ENCODE data around the gene ZRANB3.

DNA sequence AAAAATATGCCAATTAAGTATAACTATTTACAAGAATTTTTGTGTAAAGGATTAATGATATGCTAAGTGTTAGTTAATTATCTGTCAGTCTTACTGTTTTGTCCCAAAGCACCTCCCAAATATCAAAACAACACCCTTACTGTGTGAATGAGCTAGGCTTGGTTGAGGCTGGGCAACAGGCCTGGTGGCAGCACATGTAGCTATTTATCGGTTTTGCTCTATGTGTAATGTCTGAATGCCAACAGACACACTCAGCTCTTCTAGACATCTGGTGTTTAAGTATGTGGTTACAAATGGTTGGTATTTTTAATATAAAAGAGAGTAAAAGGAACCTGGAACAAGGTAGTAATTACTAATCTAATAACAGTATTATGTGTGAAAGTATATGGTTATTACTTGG is 303.6 kb downstream of the ZRANB3 start:
- TF ChIP-seq, protein P1, sequence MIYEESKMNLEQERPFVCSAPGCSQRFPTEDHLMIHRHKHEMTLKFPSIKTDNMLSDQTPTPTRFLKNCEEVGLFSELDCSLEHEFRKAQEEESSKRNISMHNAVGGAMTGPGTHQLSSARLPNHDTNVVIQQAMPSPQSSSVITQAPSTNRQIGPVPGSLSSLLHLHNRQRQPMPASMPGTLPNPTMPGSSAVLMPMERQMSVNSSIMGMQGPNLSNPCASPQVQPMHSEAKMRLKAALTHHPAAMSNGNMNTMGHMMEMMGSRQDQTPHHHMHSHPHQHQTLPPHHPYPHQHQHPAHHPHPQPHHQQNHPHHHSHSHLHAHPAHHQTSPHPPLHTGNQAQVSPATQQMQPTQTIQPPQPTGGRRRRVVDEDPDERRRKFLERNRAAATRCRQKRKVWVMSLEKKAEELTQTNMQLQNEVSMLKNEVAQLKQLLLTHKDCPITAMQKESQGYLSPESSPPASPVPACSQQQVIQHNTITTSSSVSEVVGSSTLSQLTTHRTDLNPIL (CRISPR knock-in tag; IDR thresholded peaks at IDR 0.05; ENCODE audit: low read depth): no peak
- no peak for TF ChIP-seq GLIS3 (CRISPR knock-in tag; IDR thresholded peaks at IDR 0.05)
- TF ChIP-seq, protein P2, sequence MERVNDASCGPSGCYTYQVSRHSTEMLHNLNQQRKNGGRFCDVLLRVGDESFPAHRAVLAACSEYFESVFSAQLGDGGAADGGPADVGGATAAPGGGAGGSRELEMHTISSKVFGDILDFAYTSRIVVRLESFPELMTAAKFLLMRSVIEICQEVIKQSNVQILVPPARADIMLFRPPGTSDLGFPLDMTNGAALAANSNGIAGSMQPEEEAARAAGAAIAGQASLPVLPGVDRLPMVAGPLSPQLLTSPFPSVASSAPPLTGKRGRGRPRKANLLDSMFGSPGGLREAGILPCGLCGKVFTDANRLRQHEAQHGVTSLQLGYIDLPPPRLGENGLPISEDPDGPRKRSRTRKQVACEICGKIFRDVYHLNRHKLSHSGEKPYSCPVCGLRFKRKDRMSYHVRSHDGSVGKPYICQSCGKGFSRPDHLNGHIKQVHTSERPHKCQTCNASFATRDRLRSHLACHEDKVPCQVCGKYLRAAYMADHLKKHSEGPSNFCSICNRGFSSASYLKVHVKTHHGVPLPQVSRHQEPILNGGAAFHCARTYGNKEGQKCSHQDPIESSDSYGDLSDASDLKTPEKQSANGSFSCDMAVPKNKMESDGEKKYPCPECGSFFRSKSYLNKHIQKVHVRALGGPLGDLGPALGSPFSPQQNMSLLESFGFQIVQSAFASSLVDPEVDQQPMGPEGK (CRISPR knock-in tag; IDR thresholded peaks at IDR 0.05; ENCODE audit: borderline replicate concordance): no peak
- no peak for TF ChIP-seq ZFP3 (CRISPR knock-in tag; IDR thresholded peaks at IDR 0.05)
- no peak for TF ChIP-seq TCF4 (CRISPR knock-in tag; IDR thresholded peaks at IDR 0.05; ENCODE audit: borderline replicate concordance)
- no peak for TF ChIP-seq ZNF565 (CRISPR knock-in tag; conservative IDR thresholded peaks at IDR 0.05; ENCODE audit: low read depth)
- no peak for TF ChIP-seq BACH2 (CRISPR knock-in tag; IDR thresholded peaks at IDR 0.05; ENCODE audit: borderline replicate concordance)
- TF ChIP-seq ISL1 (CRISPR knock-in tag; IDR thresholded peaks at IDR 0.05): no peak
- TF ChIP-seq SNAI2 (CRISPR knock-in tag; IDR thresholded peaks at IDR 0.05): no peak

Measured in SK-N-SH treated with all-trans-retinoic acid at 6 μM for 48 hours (cell line).